Ovary (tissue), 9 donors: ENCODE data around the gene LRRC46. TPM values are rescaled to one million over a fixed set of nuclear protein-coding genes. Genes with fewer than 3 reads are reported as not detected.

Experiments used
- DNase-seq, 5 donors: peaks; one replicate each; pipeline ENCODE4 v3.0.0-alpha.2; 2019 to 2020
- H3K27ac ChIP-seq, 2 donors: fragments of 200-600 bp; one replicate each; pipeline versions ENCODE4 v1.5.1 to v1.8.0; 2019 to 2022
- H3K27me3 ChIP-seq: fragments of 200-600 bp; one replicate; pipeline ENCODE4 v1.8.0; 2022
- H3K36me3 ChIP-seq: fragments of 200-600 bp; sonication (generic); one replicate; pipeline ENCODE4 v1.5.1; 2019
- H3K4me1 ChIP-seq: one replicate; pipeline ENCODE4 v1.8.1; 2013; ENCODE audit warnings: mild to moderate bottlenecking, moderate library complexity; ENCODE audit not compliant: insufficient read depth
- H3K4me3 ChIP-seq: fragments of 200-600 bp; sonication (generic); one replicate; pipeline ENCODE4 v1.5.1; 2017
- H3K9me3 ChIP-seq, 2 donors: fragments of 200-600 bp in 1 of 2; sonication (generic) in 1 of 2; one replicate each; pipeline versions ENCODE4 v1.5.1 to v1.8.1; 2013 to 2019; ENCODE audit warnings: mild to moderate bottlenecking in 1 of 2, moderate library complexity in 1 of 2
- EP300 ChIP-seq: sonication (generic); formaldehyde crosslinking; IDR thresholded peaks from one replicate; pipeline ENCODE4 v1.6.1; 2017; ENCODE audit warnings: antibody characterized with exemption
- POLR2A ChIP-seq: fragments of 450-650 bp; IDR thresholded peaks from one replicate; pipeline ENCODE4 v1.6.1; 2017; ENCODE audit warnings: antibody characterized with exemption, mild to moderate bottlenecking, moderate library complexity
- WGBS, 3 donors: extraction: QIAGEN DNeasy Blood & Tissue Kit in 1 of 3; methylation state at CpG; one replicate each; pipeline versions ENCODE4 v1.1.5 to v1.1.7; 2013 to 2017; 5-methylcytosine and 5-hydroxymethylcytosine counted together
- intact Hi-C, 4 donors: fragments of 100-400 bp; cut with DNase I; formaldehyde crosslinking; loops; one replicate each; pipeline versions ENCODE4 v1.11.0 to v1.15.1; 2022 to 2023
- polyA plus RNA-seq, 2 donors: library from polyadenylated mRNA; stranded (reverse); fragments of 200-250 nt in 1 of 2; fragments of 350-450 nt in 1 of 2; fragmentation: Illumina TruSeq in 1 of 2; extraction: RNeasy Lipid Tissue Mini Kit (QIAGEN cat#74804) in 1 of 2; gene quantifications; one replicate each; pipeline ENCODE4 v1.2.3, GENCODE V29; 2013 to 2014
- total RNA-seq, 7 donors: library from RNA; depleted of rRNA in 2 of 7; stranded (reverse); fragments of >200 nt in 2 of 7; fragmentation: NEBNext Ultra II Directional in 3 of 7; extraction: Animal tissue kit (Norgen Biotek cat#: 25700) in 3 of 7; gene quantifications; one replicate each; pipeline versions ENCODE4 v1.1.0 to v1.2.4, GENCODE V29; 2016 to 2023
- TF ChIP-seq, protein P1 (sequence below), 3 donors: fragments of 450-650 bp in 2 of 3; fragments of 200-600 bp in 1 of 3; IDR thresholded peaks; one replicate each; pipeline versions ENCODE4 v1.5.1 to v1.8.0; 2016 to 2022; ENCODE audit warnings: antibody characterized with exemption in 3 of 3, mild to moderate bottlenecking in 1 of 3
- donor health status: DM: no; HTN: no; CAD: no; lungs with moderate emphysema.
- donor health status: DM: no; HTN: no; CAD: no.
- donor health status: Bipolar disorder and iron deficiency.
- donor health status: DM: yes; HTN: yes; CAD: no.
- donor health status: DM: no; HTN: no; CAD: no.
- donor health status: DM: yes; HTN: yes; CAD: no.

LRRC46 gene
- total and polyA plus RNA-seq, 9 donors = 0.31 to 17.1 (median 1.2) TPM

DNA sequence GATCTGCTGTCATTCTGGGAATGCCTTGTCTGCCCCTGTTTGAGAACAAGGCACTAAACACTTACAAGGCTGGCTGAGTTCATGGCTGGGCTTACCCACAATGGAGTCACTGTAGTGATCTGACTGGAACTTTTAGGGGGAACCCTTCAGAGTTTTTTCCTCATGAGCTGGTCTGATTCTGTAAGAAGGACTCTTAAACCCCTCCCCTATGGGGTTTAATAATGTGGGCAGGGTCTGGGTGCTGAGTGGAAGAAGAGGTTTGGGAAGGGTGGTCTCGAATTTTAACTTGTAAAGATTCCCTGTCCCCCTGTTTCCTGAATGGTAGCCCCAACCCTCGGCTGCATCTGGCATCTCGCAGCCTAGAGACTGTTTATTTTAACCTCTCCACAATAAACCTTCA is 40.4 kb upstream of the LRRC46 start:
- 23 to 40% (median 30%) methylated on average over 3 of the region's 3 CpGs for whole genome bisulfite sequencing, 3 donors
- Histone ChIP-seq H3K9me3 (no peaks in the 10 kb centered on the region), H3K27me3 (no peaks in the 10 kb centered on the region), H3K36me3 (no peaks in the 10 kb centered on the region), H3K4me3 (no peak overlapping the region), H3K4me1 (peaks cover 2% of the 10 kb centered on the region), H3K27ac (no peak overlapping the region)
- intact Hi-C loops = no loop called here
- TF ChIP-seq EP300 = no peak
- DNase-seq = no peak

DNA sequence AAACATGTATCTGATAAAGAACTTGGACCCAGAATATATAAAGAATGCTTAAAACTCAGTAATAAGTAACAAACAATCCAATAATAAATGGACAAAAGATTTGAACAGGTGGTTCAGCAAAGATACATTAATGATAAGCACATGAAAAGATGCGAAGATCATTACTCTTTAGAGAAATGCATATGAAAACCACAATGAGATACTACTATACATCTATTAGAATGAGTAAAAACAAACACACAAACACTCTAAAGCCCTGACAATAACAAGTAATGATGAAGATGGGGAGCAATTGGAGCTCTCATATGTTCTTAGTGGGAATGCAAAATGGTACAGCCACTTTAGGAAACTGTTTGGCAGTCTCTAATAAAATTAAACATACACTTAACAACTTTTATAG is 39.0 kb upstream of the LRRC46 start:
- DNase-seq = no peak
- no peak overlapping the region for H3K27ac ChIP-seq
- H3K36me3 ChIP-seq = no peaks in the 10 kb centered on the region
- H3K9me3 ChIP-seq = no peaks in the 10 kb centered on the region
- H3K4me3 ChIP-seq = no peak overlapping the region
- WGBS, 3 donors = 76 to 84% (median 79%) methylated on average over 1 of the region's 1 CpG
- TF ChIP-seq, protein P1, sequence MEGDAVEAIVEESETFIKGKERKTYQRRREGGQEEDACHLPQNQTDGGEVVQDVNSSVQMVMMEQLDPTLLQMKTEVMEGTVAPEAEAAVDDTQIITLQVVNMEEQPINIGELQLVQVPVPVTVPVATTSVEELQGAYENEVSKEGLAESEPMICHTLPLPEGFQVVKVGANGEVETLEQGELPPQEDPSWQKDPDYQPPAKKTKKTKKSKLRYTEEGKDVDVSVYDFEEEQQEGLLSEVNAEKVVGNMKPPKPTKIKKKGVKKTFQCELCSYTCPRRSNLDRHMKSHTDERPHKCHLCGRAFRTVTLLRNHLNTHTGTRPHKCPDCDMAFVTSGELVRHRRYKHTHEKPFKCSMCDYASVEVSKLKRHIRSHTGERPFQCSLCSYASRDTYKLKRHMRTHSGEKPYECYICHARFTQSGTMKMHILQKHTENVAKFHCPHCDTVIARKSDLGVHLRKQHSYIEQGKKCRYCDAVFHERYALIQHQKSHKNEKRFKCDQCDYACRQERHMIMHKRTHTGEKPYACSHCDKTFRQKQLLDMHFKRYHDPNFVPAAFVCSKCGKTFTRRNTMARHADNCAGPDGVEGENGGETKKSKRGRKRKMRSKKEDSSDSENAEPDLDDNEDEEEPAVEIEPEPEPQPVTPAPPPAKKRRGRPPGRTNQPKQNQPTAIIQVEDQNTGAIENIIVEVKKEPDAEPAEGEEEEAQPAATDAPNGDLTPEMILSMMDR (IDR thresholded peaks at IDR 0.05) = no peak
- H3K4me1 ChIP-seq = peaks cover 2% of the 10 kb centered on the region
- intact Hi-C loops = no loop called here
- no peaks in the 10 kb centered on the region for H3K27me3 ChIP-seq

DNA sequence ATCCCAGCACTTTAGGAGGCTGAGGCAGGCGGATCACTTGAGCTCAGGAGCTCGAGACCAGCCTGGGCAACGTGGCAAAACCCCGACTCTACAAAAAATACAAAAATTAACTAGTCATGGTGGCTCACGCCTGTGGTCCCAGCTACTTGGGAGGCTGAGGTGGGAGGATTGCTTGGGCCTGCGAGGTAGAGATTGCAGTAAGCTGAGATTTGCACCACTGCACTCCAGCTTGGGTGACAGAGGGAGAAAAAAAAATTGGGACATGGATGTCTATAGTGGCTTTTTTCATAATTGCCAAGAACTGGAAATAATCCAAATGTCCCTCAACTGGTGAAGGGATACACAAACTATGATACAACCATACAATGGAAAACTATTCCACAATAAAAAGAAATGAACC is 38.5 kb upstream of the LRRC46 start:
- Histone ChIP-seq H3K4me3 (no peak overlapping the region), H3K4me1 (peaks cover 2% of the 10 kb centered on the region), H3K36me3 (no peaks in the 10 kb centered on the region), H3K9me3 (no peaks in the 10 kb centered on the region), H3K27ac (no peak overlapping the region), H3K27me3 (no peaks in the 10 kb centered on the region)
- intact Hi-C loops = no loop called here
- TF ChIP-seq, protein P1 (IDR thresholded peaks at IDR 0.05) = no peak
- TF ChIP-seq POLR2A (no peak), EP300 (no peak)
- DNase-seq = no peak
- 61 to 75% (median 61%) methylated on average over 6 of the region's 6 CpGs for WGBS, 3 donors

DNA sequence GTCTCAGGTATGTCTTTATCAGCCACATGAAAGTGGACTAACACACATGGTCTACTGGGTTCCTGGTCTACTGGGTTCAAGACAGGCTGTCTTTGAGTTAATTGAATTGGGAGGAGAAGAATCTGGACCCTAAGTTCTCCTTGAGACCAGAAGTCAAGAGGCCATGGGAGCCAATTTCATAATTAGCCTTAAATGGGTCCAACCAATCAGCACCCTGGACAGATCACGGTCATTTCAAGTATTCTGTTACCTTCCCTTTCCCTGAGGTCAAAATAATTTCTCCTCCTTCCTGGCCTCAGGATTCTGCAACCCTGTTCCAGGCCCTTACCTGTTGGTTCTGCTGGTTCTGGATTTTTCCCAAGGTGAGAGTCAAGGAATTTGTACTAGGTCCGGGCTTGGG is 33.7 kb upstream of the LRRC46 start:
- intact Hi-C loops = no loop called here
- no peaks in the 10 kb centered on the region for H3K27me3 ChIP-seq
- H3K4me1 ChIP-seq = no peaks in the 10 kb centered on the region
- H3K4me3 ChIP-seq = no peak overlapping the region
- DNase-seq = no peak
- H3K36me3 ChIP-seq = no peaks in the 10 kb centered on the region
- TF ChIP-seq EP300 (no peak), POLR2A (no peak)
- TF ChIP-seq, protein P1 (IDR thresholded peaks at IDR 0.05) = no peak
- 32 to 44% (median 43%) methylated on average over 2 of the region's 2 CpGs for WGBS, 3 donors
- H3K27ac ChIP-seq = no peak overlapping the region
- no peaks in the 10 kb centered on the region for H3K9me3 ChIP-seq

DNA sequence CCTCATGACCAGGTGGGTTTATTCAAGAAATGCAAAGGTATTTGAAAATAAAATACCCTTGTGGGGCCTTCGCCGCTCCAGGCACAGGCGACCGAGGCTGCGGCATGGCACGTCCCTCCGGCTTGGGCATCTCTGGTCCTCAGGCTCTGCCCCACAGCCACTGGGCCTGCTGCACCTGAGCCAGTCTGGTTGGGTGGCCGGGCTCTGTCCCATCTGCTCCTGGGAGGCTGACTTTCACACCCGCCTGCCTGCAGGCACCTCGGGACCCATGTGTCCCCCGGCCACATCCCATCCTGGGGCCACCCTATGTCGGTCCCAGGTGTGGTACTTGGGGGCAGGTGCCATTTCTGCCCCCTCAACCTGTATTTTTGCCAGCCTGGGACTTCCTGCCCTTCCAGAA is 30.8 kb upstream of the LRRC46 start:
- Histone ChIP-seq H3K9me3 (no peaks in the 10 kb centered on the region), H3K36me3 (no peaks in the 10 kb centered on the region), H3K27me3 (no peaks in the 10 kb centered on the region), H3K4me3 (no peak overlapping the region), H3K27ac (no peak overlapping the region), H3K4me1 (no peaks in the 10 kb centered on the region)
- 79 to 84% (median 83%) methylated on average over 12 of the region's 12 CpGs for WGBS, 3 donors
- no peak for DNase-seq
- intact Hi-C loops = no loop called here
- TF ChIP-seq POLR2A = no peak
- TF ChIP-seq EP300 = no peak
- TF ChIP-seq, protein P1 (IDR thresholded peaks at IDR 0.05) = no peak
